Fibroblast of villous mesenchyme (primary cell): ENCODE results near the gene DPH6. TPM values are rescaled to one million over a fixed set of nuclear protein-coding genes. Genes with fewer than 3 reads are reported as not detected.

Experiments used
- DNase-seq: peaks from one replicate; pipeline ENCODE4 v3.0.0-alpha.2; 2010; ENCODE audit warnings: low read depth
- H3K4me3 ChIP-seq: 2 replicates; pipeline ENCODE4 v1.5.1; 2011; ENCODE audit warnings: low read depth, mild to moderate bottlenecking, low read length
- CTCF ChIP-seq: IDR thresholded peaks from 2 replicates; pipeline ENCODE4 v1.5.1; 2012; ENCODE audit warnings: low read depth, mild to moderate bottlenecking, low read length; ENCODE audit not compliant: insufficient read depth
- total RNA-seq: library from RNA; depleted of rRNA; stranded (reverse); fragments of >200 nt; gene quantifications from 2 replicates; pipeline ENCODE4 v1.2.3, GENCODE V29; 2012

The DPH6 gene
- total RNA-seq, 1 donor = 13.8 TPM

GRCh38 chr15:35495080-35495479 lies 50.9 kb downstream of the DPH6 start:
- TF ChIP-seq CTCF = no peak
- no peak for DNase-seq
- no peak overlapping the region for H3K4me3 ChIP-seq

GRCh38 chr15:35491999-35492398 lies 54.0 kb downstream of the DPH6 start:
- no peak for TF ChIP-seq CTCF
- no peak for DNase-seq
- H3K4me3 ChIP-seq = no peak overlapping the region

GRCh38 chr15:35491173-35491572 lies 54.8 kb downstream of the DPH6 start:
- TF ChIP-seq CTCF = no peak
- no peak for DNase-seq
- H3K4me3 ChIP-seq = no peak overlapping the region

GRCh38 chr15:35490511-35490910 lies 55.5 kb downstream of the DPH6 start:
- TF ChIP-seq CTCF = no peak
- H3K4me3 ChIP-seq = no peak overlapping the region
- no peak for DNase-seq

- DNase-seq = no peak
- no peak for TF ChIP-seq CTCF
- no peak overlapping the region for H3K4me3 ChIP-seq
These were observed 58.5 kb downstream of the DPH6 start for GRCh38 chr15:35487417-35487816.

GRCh38 chr15:35486296-35486695 lies 59.7 kb downstream of the DPH6 start:
- no peak for DNase-seq
- no peak overlapping the region for H3K4me3 ChIP-seq
- no peak for TF ChIP-seq CTCF

- TF ChIP-seq CTCF = no peak
- H3K4me3 ChIP-seq = no peak overlapping the region
These were observed 60.6 kb downstream of the DPH6 start for GRCh38 chr15:35485411-35485810.

More at GRCh38 chr15:35485411-35485810, 60.6 kb downstream of the DPH6 start:
- no peak for DNase-seq
